Measurements from ENCODE around the gene LDHA. TPM values are rescaled to one million over a fixed set of nuclear protein-coding genes. Genes with fewer than 3 reads are reported as not detected.

The LDHA gene
- total RNA-seq, 4 donors from 2014 or later: 504 to 615 (median 514) TPM

DNA sequence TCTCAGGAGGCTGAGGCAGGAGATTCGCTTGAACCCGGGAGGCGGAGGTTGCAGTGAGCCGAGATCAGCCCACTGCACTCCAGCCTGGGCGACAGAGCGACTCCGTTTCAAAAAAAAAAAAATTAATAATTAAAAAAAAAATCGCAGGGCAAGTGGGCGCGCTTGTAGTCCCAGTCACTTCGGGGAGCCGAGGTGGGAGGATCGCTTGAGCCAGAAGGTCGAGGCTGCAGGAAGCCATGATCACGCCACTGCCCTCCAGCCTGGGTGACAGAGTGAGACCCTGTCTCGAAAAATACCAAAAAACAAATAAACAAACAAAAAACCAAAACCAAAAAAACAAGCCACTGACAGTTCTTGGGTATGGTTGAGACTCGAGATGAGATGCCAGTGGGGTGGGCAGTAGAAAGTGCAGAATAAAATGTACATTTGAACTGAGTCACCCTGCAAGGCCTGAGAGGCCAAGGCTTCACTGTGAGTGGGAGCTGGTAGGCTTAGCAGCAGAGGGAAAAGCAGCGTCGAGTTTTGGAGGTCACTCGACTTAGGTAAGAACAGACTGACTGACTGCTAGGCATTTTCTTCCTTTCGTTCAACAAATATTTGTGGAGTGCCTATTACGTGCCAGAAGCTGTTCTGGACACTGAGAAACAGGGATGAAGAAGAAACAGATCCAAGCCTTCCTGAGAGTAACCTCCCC is 635 bp upstream of the LDHA start:
- TF ChIP-seq, protein P1, sequence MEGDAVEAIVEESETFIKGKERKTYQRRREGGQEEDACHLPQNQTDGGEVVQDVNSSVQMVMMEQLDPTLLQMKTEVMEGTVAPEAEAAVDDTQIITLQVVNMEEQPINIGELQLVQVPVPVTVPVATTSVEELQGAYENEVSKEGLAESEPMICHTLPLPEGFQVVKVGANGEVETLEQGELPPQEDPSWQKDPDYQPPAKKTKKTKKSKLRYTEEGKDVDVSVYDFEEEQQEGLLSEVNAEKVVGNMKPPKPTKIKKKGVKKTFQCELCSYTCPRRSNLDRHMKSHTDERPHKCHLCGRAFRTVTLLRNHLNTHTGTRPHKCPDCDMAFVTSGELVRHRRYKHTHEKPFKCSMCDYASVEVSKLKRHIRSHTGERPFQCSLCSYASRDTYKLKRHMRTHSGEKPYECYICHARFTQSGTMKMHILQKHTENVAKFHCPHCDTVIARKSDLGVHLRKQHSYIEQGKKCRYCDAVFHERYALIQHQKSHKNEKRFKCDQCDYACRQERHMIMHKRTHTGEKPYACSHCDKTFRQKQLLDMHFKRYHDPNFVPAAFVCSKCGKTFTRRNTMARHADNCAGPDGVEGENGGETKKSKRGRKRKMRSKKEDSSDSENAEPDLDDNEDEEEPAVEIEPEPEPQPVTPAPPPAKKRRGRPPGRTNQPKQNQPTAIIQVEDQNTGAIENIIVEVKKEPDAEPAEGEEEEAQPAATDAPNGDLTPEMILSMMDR (IDR thresholded peaks at IDR 0.05; ENCODE audit: low read depth): no peak

DNA sequence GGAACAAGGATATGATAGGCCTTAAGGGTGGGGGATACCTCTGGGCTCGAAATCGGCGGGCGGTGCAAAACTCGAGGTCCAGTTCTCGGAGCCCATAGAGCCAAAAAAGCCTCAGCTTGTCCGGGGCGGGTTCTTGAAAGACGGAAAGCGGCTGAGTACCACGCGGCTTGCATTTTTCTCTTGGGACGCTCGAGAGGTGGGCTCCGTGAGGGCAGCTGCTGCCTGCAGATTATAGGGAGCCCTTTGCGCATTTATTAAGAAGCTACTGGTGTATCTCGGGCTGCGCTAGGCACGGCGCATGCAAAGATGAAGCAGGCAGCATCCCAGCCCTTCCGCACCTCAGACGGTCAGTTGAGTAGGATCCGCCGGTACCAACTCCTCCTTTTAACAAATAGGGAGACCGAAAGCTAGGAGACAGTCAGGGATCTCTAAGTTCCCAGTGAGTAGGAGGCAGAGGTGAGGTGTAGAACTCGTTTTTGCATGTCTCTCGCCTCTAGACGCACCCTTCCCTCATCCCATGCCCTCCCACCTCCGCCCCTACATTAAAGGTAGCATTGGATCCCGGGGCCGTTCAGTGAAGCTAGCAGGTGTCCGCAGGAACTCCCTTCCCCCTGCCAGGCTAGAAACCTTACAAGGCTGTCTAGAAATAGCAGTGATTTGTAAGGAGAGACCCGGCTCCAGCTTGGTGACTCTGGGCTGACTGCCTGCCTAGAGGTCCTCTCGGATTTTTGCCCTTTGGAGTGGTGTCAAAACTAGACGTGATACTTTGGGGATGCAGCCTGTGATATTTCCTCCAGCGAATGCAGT is 768 bp downstream of the LDHA start:
- TF ChIP-seq, protein P1 (IDR thresholded peaks at IDR 0.05; ENCODE audit: low read depth): no peak

DNA sequence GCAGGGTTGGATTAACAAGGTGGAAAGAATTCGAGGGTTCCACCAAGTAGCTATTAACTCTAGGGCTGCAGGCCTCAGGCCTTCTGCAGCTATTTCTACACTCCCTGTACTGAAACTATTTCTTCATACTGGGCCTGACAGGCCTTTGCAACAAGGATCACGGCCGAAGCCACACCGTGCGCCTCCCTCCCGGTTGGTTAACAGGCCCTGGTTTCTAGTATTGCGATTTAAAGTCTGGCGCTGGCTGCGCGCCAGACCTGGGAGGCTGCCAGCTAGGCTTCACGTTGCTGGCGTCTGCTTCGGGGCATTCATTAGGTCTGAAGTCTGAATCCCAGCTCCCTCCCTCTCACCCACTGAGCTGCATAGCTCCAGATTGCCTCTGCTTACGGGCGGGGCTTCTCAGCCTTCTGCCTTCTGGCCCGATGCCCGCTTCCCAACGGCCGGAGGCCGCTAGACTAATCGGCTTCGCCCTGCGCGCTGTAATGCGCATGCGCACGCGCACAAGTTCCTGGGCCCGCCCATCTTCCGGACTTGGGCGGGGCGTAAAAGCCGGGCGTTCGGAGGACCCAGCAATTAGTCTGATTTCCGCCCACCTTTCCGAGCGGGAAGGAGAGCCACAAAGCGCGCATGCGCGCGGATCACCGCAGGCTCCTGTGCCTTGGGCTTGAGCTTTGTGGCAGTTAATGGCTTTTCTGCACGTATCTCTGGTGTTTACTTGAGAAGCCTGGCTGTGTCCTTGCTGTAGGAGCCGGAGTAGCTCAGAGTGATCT is 1.6 kb downstream of the LDHA start:
- TF ChIP-seq, protein P1 (IDR thresholded peaks at IDR 0.05; ENCODE audit: low read depth): no peak

DNA sequence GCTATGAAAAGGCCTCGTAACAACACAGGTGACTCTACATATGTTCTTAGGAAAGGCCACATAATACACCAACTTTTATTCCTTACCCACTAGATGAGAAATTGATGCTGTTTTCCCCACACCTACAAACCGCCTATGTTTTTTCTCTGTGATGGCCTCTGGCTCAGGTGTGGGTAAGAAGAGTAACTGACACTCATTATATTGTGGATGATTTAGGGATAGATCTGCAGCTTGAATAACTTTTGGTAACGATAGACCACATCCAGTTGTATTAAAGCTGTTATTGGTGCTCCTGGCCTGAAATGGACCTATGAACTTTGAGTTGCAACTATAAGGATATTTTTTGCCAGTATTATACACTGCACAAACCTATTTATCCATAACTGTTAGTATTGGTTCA is 3.6 kb downstream of the LDHA start:
- TF ChIP-seq, protein P1 (IDR thresholded peaks at IDR 0.05; ENCODE audit: low read depth): no peak

DNA sequence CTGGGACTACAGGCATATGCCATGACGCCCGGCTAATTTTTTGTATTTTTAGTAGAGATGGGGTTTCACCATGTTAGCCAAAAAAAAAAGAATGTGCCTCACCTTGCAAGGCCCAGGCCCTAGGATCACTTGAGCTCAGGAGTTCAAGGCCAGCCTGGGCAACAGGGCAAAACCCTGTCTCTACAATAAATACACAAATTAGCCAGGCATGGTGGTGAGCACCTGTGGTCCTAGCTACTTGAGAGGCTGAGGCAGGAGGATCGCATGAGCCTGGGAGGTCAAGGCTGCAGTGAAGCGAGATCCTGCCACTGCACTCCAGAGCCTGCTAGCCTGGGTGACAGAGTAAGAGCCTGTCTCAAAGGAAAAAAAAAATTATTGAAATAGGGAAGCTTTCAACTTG is 9.7 kb downstream of the LDHA start:
- TF ChIP-seq, protein P1 (IDR thresholded peaks at IDR 0.05; ENCODE audit: low read depth): no peak

DNA sequence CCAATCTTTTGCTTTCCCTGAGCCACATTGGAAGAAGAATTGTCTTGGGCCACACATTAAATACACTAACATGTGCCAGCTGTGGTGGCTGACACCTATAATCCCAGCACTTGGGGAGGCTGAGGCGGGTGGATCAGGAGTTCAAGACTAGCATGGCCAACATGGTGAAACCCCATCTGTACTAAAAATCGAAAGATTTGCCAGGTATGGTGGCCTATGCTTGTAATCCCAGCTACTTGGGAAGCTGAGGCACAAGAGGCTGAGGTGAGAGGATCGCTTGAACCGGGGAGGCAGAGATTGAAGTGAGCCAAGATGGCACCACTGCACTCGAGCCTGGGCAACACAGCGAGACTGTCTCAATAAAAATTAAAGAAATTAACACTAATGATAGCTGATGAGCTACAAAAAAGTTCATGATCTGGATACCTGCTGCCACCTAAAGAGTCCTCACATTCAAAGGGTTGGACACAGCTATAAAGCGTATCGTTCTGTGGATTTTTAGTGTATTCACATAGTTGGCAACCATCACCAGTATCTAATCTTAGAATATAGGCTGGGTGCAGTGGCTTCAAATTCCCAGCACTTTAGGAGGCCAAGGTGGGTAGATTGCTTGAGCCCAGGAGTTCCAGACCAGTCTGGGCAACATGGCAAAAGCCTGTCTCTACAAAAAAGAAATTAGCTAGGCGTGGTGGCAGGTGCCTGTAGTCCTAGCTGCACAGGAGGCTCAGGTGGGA is 14.4 kb downstream of the LDHA start:
- TF ChIP-seq, protein P1 (IDR thresholded peaks at IDR 0.05; ENCODE audit: low read depth): no peak

Data from subcutaneous adipose tissue (tissue), 4 donors.